SK-N-SH treated with all-trans-retinoic acid at 6 μM for 48 hours (cell line): ENCODE measurements around the gene PKIG.

ENCODE experiments used
- ATAC-seq: fragments of 200-7000 bp; cut with Tn5 transposase; 3 replicates; pipeline ENCODE4 v1.9.1; 2020; ENCODE audit warnings: mild to moderate bottlenecking, moderate library complexity
- ARNTL ChIP-seq: fragments of 450-650 bp; formaldehyde crosslinking; IDR thresholded peaks from 2 replicates; pipeline ENCODE4 v1.5.0; 2020; ENCODE audit warnings: low read depth, mild to moderate bottlenecking, moderate library complexity, borderline replicate concordance
- BACH2 ChIP-seq: fragments of 250-450 bp; sonication (Bioruptor Pico); IDR thresholded peaks from 2 replicates; pipeline ENCODE4 v1.9.0; 2021; ENCODE audit warnings: mild to moderate bottlenecking, borderline replicate concordance
- CSDC2 ChIP-seq: fragments of 250-450 bp; sonication (Bioruptor Pico); IDR thresholded peaks from 2 replicates; pipeline ENCODE4 v1.5.0; 2020; ENCODE audit warnings: mild to moderate bottlenecking, moderate library complexity
- CSRNP3 ChIP-seq: fragments of 250-450 bp; sonication (Bioruptor Pico); IDR thresholded peaks from 2 replicates; pipeline ENCODE4 v1.5.1; 2021; ENCODE audit warnings: mild to moderate bottlenecking, moderate library complexity
- ESRRG ChIP-seq: fragments of 250-450 bp; sonication (Bioruptor Pico); IDR thresholded peaks from 2 replicates; pipeline ENCODE4 v1.6.1; 2021; ENCODE audit warnings: mild to moderate bottlenecking
- GLIS3 ChIP-seq: fragments of 250-450 bp; sonication (Bioruptor Pico); IDR thresholded peaks from 2 replicates; pipeline ENCODE4 v1.5.0; 2020; ENCODE audit warnings: mild to moderate bottlenecking, moderate library complexity
- ISL1 ChIP-seq: fragments of 250-450 bp; sonication (Bioruptor Pico); IDR thresholded peaks from 2 replicates; pipeline ENCODE4 v2.1.2; 2022; ENCODE audit warnings: mild to moderate bottlenecking, moderate library complexity
- OSR1 ChIP-seq: fragments of 250-450 bp; sonication (Bioruptor Pico); IDR thresholded peaks from 2 replicates; pipeline ENCODE4 v1.8.0; 2022; ENCODE audit warnings: moderate library complexity, mild to moderate bottlenecking, inconsistent platforms
- PATZ1 ChIP-seq: fragments of 250-450 bp; sonication (Bioruptor Pico); IDR thresholded peaks from 2 replicates; pipeline ENCODE4 v1.8.0; 2020; ENCODE audit warnings: mild to moderate bottlenecking, moderate library complexity, borderline replicate concordance
- PPARA ChIP-seq: fragments of 250-450 bp; sonication (Bioruptor Pico); IDR thresholded peaks from 2 replicates; pipeline ENCODE4 v1.5.0; 2020; ENCODE audit warnings: mild to moderate bottlenecking, borderline replicate concordance
- RARB ChIP-seq: fragments of 250-450 bp; sonication (Bioruptor Pico); IDR thresholded peaks from 2 replicates; pipeline ENCODE4 v1.8.0; 2021; ENCODE audit warnings: mild to moderate bottlenecking, moderate library complexity
- SNAI2 ChIP-seq: fragments of 250-450 bp; sonication (Bioruptor Pico); IDR thresholded peaks from 2 replicates; pipeline ENCODE4 v1.5.0; 2020; ENCODE audit warnings: mild to moderate bottlenecking, moderate library complexity
- TCF4 ChIP-seq: fragments of 250-450 bp; sonication (Bioruptor Pico); IDR thresholded peaks from 2 replicates; pipeline ENCODE4 v1.8.0; 2021; ENCODE audit warnings: mild to moderate bottlenecking, moderate library complexity, borderline replicate concordance
- TOX ChIP-seq: fragments of 250-450 bp; sonication (Bioruptor Pico); IDR thresholded peaks from 2 replicates; pipeline ENCODE4 v1.8.0; 2021; ENCODE audit warnings: mild to moderate bottlenecking, moderate library complexity, borderline replicate concordance
- TSHZ2 ChIP-seq: fragments of 250-450 bp; sonication (Bioruptor Pico); IDR thresholded peaks from 2 replicates; pipeline ENCODE4 v1.5.0; 2020; ENCODE audit warnings: mild to moderate bottlenecking, moderate library complexity
- ZC3H10 ChIP-seq: fragments of 250-450 bp; sonication (Bioruptor Pico); IDR thresholded peaks from 2 replicates; pipeline ENCODE4 v1.5.1; 2021; ENCODE audit warnings: mild to moderate bottlenecking, moderate library complexity
- ZFP3 ChIP-seq: fragments of 250-450 bp; sonication (Bioruptor Pico); IDR thresholded peaks from 2 replicates; pipeline ENCODE4 v1.5.0; 2020; ENCODE audit warnings: mild to moderate bottlenecking, moderate library complexity
- ZFP30 ChIP-seq: fragments of 450-650 bp; formaldehyde crosslinking; IDR thresholded peaks from 2 replicates; pipeline ENCODE4 v1.5.0; 2022; ENCODE audit warnings: mild to moderate bottlenecking, moderate library complexity
- ZNF565 ChIP-seq: fragments of 450-650 bp; formaldehyde crosslinking; conservative IDR thresholded peaks from 2 replicates; pipeline ENCODE4 v1.5.0; 2020; ENCODE audit warnings: low read depth, mild to moderate bottlenecking, moderate library complexity
- ZNF70 ChIP-seq: fragments of 450-650 bp; formaldehyde crosslinking; IDR thresholded peaks from 2 replicates; pipeline ENCODE4 v1.5.0; 2020; ENCODE audit warnings: mild to moderate bottlenecking, moderate library complexity
- ZNF8 ChIP-seq: fragments of 450-650 bp; formaldehyde crosslinking; IDR thresholded peaks from 2 replicates; pipeline ENCODE4 v1.5.0; 2020; ENCODE audit warnings: mild to moderate bottlenecking, moderate library complexity
- TF ChIP-seq, protein P1 (sequence below): fragments of 250-450 bp; sonication (Bioruptor Pico); IDR thresholded peaks from 2 replicates; pipeline ENCODE4 v1.8.0; 2021; ENCODE audit warnings: low read depth, mild to moderate bottlenecking, moderate library complexity, borderline replicate concordance

PKIG gene

DNA sequence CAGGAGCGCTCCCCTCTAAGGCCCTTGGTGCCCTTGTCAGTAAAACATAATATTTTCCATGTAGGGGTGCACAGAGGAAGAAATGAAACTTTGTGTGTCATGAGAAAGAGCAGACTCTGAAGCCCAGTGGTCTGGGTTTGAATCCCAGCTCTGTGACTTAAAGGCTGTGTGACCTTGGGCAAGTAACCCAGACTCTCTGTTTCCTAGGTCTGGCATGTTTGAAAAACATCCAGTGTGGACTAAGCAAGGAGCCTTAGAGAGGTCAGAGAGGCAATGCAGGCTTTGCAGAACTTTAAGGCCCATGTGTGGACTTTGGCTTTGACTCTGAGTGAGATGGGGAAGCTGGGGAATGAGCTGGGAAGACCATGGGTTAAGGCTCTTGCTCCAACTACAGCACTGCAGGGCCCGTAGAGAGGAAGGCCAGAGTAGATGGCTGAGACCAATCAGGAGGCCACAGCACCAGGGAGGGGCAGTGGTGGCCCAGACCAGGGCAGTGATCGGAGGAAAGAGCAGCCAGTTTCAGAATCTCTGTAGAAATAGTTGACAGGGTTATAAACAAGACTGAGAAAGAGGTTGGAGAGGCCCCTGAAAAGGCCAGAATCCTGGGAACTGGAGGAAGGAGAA is 50.9 kb downstream of the PKIG start:
- no peak for ATAC-seq
- TF ChIP-seq GLIS3 (CRISPR knock-in tag) (no peak), ZFP3 (CRISPR knock-in tag) (no peak), ESRRG (CRISPR knock-in tag) (no peak), ZFP30 (no peak), BACH2 (CRISPR knock-in tag) (no peak), OSR1 (CRISPR knock-in tag) (no peak), ZNF565 (CRISPR knock-in tag) (no peak), ZNF8 (no peak), CSDC2 (no peak), ARNTL (no peak), TSHZ2 (CRISPR knock-in tag) (no peak), SNAI2 (CRISPR knock-in tag) (no peak), ZNF70 (no peak), PPARA (CRISPR knock-in tag) (no peak), ISL1 (CRISPR knock-in tag) (no peak), TOX (CRISPR knock-in tag) (no peak), TCF4 (CRISPR knock-in tag) (no peak)
- TF ChIP-seq, protein P1, sequence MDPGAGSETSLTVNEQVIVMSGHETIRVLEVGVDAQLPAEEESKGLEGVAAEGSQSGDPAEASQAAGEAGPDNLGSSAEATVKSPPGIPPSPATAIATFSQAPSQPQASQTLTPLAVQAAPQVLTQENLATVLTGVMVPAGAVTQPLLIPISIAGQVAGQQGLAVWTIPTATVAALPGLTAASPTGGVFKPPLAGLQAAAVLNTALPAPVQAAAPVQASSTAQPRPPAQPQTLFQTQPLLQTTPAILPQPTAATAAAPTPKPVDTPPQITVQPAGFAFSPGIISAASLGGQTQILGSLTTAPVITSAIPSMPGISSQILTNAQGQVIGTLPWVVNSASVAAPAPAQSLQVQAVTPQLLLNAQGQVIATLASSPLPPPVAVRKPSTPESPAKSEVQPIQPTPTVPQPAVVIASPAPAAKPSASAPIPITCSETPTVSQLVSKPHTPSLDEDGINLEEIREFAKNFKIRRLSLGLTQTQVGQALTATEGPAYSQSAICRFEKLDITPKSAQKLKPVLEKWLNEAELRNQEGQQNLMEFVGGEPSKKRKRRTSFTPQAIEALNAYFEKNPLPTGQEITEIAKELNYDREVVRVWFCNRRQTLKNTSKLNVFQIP (CRISPR knock-in tag): no peak

- TF ChIP-seq, protein P1 (CRISPR knock-in tag): no peak
- no peak for ATAC-seq
Observed at GRCh38 chr20:44633872-44634600, 51.7 kb downstream of the PKIG start.

- ATAC-seq: no peak
- TF ChIP-seq PPARA (CRISPR knock-in tag) (no peak), GLIS3 (CRISPR knock-in tag) (no peak), CSRNP3 (CRISPR knock-in tag) (no peak), TSHZ2 (CRISPR knock-in tag) (no peak), RARB (no peak), ZC3H10 (CRISPR knock-in tag) (no peak), ZFP3 (CRISPR knock-in tag) (no peak), PATZ1 (CRISPR knock-in tag) (no peak), ZNF70 (no peak)
Observed at GRCh38 chr20:44635877-44636276, 53.5 kb downstream of the PKIG start.
